Stimulated activated naive B cell treated with anti-CD40 and anti-IgM and Interleukin-4, amounts not matched to agents 10 μg/mL and 1 μg/mL and 100 μg/mL, for 72 hours (primary cell): ENCODE data around the gene AGXT2.
"Not testable (repeated sequence)": the region's sequence is repeated elsewhere in the genome, so short reads cannot be mapped to it uniquely, and the experiment has no call there.

Experiments
- ATAC-seq, 2 donors: fragments of 150-1000 bp; cut with Tn5 transposase; replicated peaks; 2 replicates each; pipeline ENCODE4 v1.10.0; 2021; ENCODE audit warnings: moderate library complexity in 1 of 2
- DNase-seq: peaks from one replicate; pipeline ENCODE4 v3.0.0; 2021
- H3K27ac Mint-ChIP-seq: one replicate; pipeline ENCODE4 v1.8.0; 2022; ENCODE audit warnings: mild to moderate bottlenecking, mixed read lengths
- H3K27me3 Mint-ChIP-seq, 2 donors: one replicate each; pipeline ENCODE4 v1.8.0; 2022; ENCODE audit warnings: mixed read lengths in 2 of 2
- H3K36me3 Mint-ChIP-seq, 2 donors: one replicate each; pipeline ENCODE4 v1.8.0; 2022; ENCODE audit warnings: mixed read lengths in 2 of 2, mild to moderate bottlenecking in 1 of 2
- H3K4me1 Mint-ChIP-seq, 2 donors: one replicate each; pipeline ENCODE4 v1.8.0; 2022; ENCODE audit warnings: mixed read lengths in 2 of 2, mild to moderate bottlenecking in 1 of 2
- H3K4me3 Mint-ChIP-seq, 2 donors: one replicate each; pipeline ENCODE4 v1.8.0; 2022; ENCODE audit warnings: mild to moderate bottlenecking in 2 of 2, mixed read lengths in 2 of 2, moderate library complexity in 1 of 2
- H3K9me3 Mint-ChIP-seq, 2 donors: one replicate each; pipeline ENCODE4 v1.8.0; 2022; ENCODE audit warnings: mixed read lengths in 2 of 2, mild to moderate bottlenecking in 1 of 2

Gene AGXT2

DNA sequence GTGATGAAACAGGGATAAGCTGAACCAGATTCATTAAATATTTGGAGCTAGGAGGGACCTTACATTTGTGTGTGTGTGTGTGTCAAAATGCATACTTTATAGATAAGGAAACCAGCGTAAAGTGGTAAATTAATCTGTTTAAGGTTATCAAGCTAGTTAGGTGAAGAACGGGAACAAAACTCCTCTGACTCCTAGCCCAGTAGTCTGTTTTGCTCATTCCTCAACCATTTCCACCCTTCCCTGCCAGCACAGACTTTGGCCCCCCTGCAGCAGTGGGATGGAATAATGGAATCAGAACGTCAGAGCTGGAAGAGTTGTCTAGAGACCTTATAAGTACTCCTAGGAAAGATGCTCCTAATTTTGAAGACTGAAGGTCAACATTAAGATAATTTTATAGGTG is 6.5 kb downstream of the AGXT2 start:
- Mint-ChIP-seq H3K9me3 (no peaks in the 10 kb centered on the region), H3K4me1 (no peaks in the 10 kb centered on the region), H3K4me3 (no peak overlapping the region), H3K27me3 (peaks cover 10 to 19% of the 10 kb centered on the region in 2 donors), H3K36me3 (no peaks in the 10 kb centered on the region), H3K27ac (no peak overlapping the region)
- no peak for ATAC-seq
- no peak for DNase-seq

DNA sequence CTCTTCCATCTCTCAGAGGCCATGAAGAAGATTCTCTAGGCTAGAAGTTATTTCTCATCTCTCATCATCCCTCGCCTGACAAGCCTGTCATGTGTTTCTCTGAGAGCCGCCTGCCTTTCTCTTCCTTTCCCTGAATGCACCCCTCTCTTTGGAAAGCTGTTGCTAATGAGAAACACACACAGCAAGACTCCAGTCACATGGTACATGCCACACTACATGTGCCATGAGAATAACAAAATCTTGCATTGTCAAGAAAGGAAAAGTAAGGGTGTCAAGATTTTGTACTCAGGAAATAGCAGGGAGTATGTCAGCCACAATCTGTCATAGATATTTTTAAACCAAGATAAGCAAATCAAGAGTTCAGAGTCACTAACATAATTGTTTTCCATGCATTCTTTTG is 8.9 kb downstream of the AGXT2 start:
- no peak overlapping the region for H3K4me3 Mint-ChIP-seq

DNA sequence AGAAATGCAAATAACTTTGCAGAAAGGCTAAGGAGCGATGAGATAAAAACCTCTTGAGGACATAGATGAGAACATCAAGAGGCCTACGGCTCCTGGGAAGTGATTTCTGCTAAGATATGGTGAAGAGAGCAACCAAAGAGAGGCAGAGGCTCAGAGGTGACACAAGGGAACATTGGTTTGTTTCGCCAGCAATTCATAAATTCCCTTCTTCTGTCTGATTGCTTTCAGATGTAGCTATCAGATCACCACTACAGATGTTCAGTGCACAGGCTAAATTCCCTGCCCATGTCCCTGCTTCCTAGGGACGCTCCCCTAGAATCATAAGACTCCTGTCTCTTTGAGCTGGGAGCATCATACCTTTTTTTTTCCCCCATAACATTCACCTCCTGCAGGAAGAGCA is 11.2 kb downstream of the AGXT2 start:
- ATAC-seq (no peak), DNase-seq (no peak)
- Mint-ChIP-seq H3K36me3 (no peaks in the 10 kb centered on the region), H3K9me3 (no peaks in the 10 kb centered on the region), H3K4me1 (no peaks in the 10 kb centered on the region), H3K27me3 (peaks cover 15 to 22% of the 10 kb centered on the region in 2 donors), H3K4me3 (no peak overlapping the region), H3K27ac (no peak overlapping the region)

More for the DNA sequence above, 8.9 kb downstream of the AGXT2 start:
- Mint-ChIP-seq H3K4me1 (no peaks in the 10 kb centered on the region), H3K36me3 (no peaks in the 10 kb centered on the region), H3K27me3 (peaks cover 15 to 19% of the 10 kb centered on the region in 2 donors), H3K9me3 (no peaks in the 10 kb centered on the region), H3K27ac (no peak overlapping the region)
- DNase-seq: no peak
- no peak for ATAC-seq

DNA sequence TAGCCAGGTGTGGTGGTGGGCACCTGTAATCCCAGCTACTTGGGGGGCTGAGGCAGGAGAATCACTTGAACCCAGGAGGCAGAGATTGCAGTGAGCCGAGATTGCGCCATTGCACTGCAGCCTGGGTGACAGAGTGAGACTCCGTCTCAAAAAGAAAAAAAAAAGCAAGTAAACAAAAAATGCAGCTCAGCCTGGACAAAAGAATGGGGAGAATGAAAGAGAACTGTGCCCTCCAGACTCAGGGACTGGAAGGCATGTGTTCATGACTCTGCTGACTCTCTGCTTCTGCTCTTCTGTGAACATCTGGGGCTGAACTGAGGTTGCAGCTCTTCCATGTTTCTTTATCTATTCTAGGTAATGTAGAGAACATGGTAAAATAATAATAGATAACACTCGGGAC is 11.8 kb downstream of the AGXT2 start:
- H3K4me3 Mint-ChIP-seq, H3K4me1 Mint-ChIP-seq, DNase-seq, H3K27ac Mint-ChIP-seq, H3K9me3 Mint-ChIP-seq, ATAC-seq, H3K36me3 Mint-ChIP-seq: not testable (repeated sequence)
- peaks cover 15 to 22% of the 10 kb centered on the region in 2 donors for H3K27me3 Mint-ChIP-seq

DNA sequence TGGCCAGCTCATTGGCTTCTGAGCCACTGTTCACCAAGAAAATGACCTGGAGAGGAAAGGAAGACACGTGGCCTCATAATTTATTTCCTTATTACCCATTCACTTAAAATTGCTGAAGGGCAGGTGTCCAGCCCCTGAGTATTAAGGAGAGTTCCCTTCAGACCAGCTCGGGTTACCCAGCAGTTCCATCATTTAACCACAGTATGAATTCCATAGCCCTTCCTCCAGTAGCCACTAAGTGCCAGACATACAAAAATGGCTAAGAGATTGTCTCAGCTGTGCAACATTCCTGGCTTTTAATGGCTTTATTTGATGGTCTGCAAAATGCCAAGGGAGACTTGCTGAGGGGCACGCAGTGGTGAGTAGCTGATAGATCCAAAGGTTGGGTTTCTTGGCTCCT is 12.5 kb downstream of the AGXT2 start:
- ATAC-seq: no peak
- no peaks in the 10 kb centered on the region for H3K4me1 Mint-ChIP-seq
- H3K9me3 Mint-ChIP-seq: no peaks in the 10 kb centered on the region
- DNase-seq: no peak
- H3K27ac Mint-ChIP-seq: no peak overlapping the region
- H3K4me3 Mint-ChIP-seq: no peak overlapping the region
- no peaks in the 10 kb centered on the region for H3K36me3 Mint-ChIP-seq
- H3K27me3 Mint-ChIP-seq: peaks cover 15 to 22% of the 10 kb centered on the region in 2 donors

DNA sequence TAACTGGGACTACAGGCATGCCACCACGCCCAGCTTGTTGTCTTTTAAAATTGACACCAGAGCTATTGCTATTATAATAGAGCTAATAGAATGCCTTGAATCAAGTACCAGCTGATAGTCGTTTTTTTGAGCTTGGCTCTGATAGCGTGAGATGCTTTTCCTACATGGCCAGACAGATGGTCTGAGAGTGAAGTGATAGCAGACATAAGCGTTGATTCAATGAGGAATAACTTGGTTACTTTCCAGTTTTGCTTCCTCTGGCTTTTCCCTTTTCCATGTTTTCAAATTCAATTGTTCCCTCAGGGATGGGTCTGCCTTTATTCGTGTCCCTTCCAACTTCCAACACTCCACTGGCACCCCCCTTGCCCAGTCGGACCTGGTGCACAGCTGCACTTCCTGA is 15.4 kb downstream of the AGXT2 start:
- H3K4me1 Mint-ChIP-seq: no peaks in the 10 kb centered on the region
- H3K4me3 Mint-ChIP-seq: no peak overlapping the region
- no peaks in the 10 kb centered on the region for H3K9me3 Mint-ChIP-seq
- ATAC-seq: no peak
- no peaks in the 10 kb centered on the region for H3K36me3 Mint-ChIP-seq
- no peak overlapping the region for H3K27ac Mint-ChIP-seq
- peaks cover 23 to 39% of the 10 kb centered on the region in 2 donors for H3K27me3 Mint-ChIP-seq
- DNase-seq: no peak

DNA sequence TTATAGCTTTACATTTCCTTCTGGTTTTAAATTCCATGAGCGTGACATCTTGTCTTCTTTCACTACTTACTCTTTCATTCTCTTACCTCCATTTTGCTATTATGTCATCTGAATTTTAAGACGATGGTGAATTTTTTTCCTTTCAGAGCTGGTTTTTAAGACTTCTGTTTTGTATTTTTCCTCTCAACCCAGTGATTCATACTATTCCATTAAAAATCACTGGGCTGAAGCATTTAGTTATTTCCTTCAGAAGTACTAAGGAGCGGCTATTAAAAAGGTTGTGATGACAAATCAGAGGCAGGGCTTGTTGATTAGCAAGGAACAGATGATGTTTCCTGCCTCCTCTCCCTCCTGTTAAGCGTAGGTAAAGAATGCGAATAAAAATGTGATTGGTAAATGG is 16.5 kb downstream of the AGXT2 start:
- H3K27me3 Mint-ChIP-seq: peaks cover 18 to 30% of the 10 kb centered on the region in 2 donors
- DNase-seq (no peak), ATAC-seq (no peak)
- H3K4me3 Mint-ChIP-seq: no peak overlapping the region
- no peaks in the 10 kb centered on the region for H3K4me1 Mint-ChIP-seq
- no peak overlapping the region for H3K27ac Mint-ChIP-seq
- H3K9me3 Mint-ChIP-seq: no peaks in the 10 kb centered on the region
- no peaks in the 10 kb centered on the region for H3K36me3 Mint-ChIP-seq

DNA sequence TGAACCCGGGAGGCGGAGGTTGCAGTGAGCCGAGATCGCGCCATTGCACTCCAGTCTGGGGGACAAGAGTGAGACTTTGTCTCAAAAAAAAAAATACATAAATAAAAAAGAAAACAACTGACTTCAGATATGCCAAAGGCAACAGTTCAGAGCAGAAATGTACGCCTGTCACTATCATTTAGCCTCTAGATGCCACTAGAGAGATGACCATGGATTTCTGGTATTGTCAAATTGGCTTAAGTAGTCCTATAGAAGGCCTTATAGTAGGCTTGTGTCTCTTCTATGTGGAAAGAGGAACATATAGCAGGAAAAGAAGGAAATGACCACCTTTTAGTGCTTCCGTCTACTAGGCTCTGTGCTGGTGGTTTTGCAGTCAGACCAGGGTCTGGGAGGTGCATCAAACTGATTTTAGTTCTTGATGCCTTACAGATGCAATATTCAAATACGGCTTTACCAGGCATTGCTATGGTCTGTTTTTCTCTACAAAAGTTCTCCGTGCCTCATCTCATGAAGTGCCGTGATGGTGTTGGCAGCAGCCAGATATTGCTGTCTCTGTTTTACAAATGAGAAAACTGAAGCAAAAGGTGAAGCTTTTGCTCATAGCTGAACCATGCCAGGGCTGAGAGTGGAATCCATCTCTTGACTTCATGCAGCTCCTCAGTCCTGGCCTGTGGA is 17.2 kb downstream of the AGXT2 start:
- no peaks in the 10 kb centered on the region for H3K9me3 Mint-ChIP-seq
- H3K27me3 Mint-ChIP-seq: peaks cover 18 to 30% of the 10 kb centered on the region in 2 donors
- H3K27ac Mint-ChIP-seq: no peak overlapping the region
- H3K4me1 Mint-ChIP-seq: no peaks in the 10 kb centered on the region
- H3K4me3 Mint-ChIP-seq: no peak overlapping the region
- H3K36me3 Mint-ChIP-seq: no peaks in the 10 kb centered on the region
- DNase-seq (no peak), ATAC-seq (no peak)

DNA sequence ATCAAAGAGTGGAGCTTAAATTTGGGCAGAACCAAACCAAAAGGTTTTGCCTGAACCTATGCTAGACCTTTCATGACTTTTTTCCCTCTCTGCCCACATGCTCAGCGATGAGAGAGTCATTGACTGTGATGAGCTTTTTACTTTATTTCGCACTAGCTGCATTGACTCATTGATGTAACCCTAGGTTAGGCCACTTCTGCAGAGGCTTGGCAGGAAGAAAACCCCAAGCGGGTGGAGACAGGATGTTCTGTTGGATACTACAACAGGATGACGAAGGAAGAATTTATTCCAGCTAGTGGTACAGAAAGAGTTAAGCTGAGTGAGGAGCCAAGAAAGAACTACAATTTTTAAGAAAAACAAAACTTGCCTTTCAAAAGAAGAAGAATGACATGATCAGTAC is 18.4 kb downstream of the AGXT2 start:
- ATAC-seq (no peak), DNase-seq (no peak)
- no peak overlapping the region for H3K27ac Mint-ChIP-seq
- H3K27me3 Mint-ChIP-seq: peaks cover 12 to 30% of the 10 kb centered on the region in 2 donors
- H3K9me3 Mint-ChIP-seq: no peaks in the 10 kb centered on the region
- no peak overlapping the region for H3K4me3 Mint-ChIP-seq
- no peaks in the 10 kb centered on the region for H3K36me3 Mint-ChIP-seq
- H3K4me1 Mint-ChIP-seq: no peaks in the 10 kb centered on the region

DNA sequence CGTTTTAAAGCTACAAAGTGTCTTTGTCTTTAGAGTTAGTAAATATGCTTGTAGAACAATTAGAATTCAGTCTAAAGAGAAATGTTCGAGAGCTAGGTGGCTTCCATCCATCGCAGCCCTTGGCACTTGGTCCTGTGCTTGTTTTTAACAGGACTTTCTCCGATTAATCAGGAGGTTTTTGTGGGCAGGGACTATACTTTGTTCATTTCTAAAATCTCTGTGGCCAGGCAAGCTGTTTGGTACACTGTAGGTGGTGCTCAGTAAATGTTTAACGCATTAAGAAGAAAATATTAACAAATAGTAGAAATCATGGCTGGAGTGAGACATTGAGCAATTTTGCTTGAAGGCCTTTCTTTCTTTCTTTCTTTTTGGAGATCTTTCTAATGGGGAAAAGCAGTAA is 20.8 kb downstream of the AGXT2 start:
- DNase-seq: no peak
- H3K27me3 Mint-ChIP-seq: peaks cover 12 to 21% of the 10 kb centered on the region in 2 donors
- no peak for ATAC-seq
- no peaks in the 10 kb centered on the region for H3K4me1 Mint-ChIP-seq
- H3K27ac Mint-ChIP-seq: no peak overlapping the region
- no peaks in the 10 kb centered on the region for H3K36me3 Mint-ChIP-seq
- H3K9me3 Mint-ChIP-seq: no peaks in the 10 kb centered on the region
- H3K4me3 Mint-ChIP-seq: no peak overlapping the region

DNA sequence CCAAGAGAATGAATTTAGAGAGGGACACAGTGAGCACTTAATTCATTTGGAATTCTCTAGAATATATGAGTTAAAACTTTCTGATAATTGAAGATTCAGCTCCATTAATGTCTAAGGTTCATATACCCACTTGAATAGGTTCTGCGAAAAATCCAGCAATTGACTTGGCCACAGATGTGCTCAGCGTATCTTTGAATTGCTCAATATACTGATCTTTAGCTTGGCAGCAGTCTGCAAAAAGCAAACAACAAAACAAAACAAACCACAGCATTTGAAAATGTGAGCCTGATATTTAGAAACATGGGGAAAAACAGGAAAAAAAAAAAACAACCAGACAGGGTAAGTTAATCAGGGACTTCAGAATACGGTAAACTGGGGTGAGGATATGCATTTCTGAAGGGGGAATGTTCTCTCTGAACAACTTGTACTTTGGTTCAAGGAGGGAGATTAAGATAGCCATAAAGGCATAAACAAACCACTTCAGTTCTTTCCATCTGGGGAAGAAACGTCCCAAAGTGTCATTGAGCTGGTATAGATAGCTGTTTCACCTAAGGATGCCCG is 21.4 kb downstream of the AGXT2 start:
- no peak overlapping the region for H3K27ac Mint-ChIP-seq
- ATAC-seq (no peak), DNase-seq (no peak)
- H3K4me1 Mint-ChIP-seq: no peaks in the 10 kb centered on the region
- H3K36me3 Mint-ChIP-seq: no peaks in the 10 kb centered on the region
- no peaks in the 10 kb centered on the region for H3K9me3 Mint-ChIP-seq
- H3K4me3 Mint-ChIP-seq: no peak overlapping the region
- peaks cover 12 to 21% of the 10 kb centered on the region in 2 donors for H3K27me3 Mint-ChIP-seq

DNA sequence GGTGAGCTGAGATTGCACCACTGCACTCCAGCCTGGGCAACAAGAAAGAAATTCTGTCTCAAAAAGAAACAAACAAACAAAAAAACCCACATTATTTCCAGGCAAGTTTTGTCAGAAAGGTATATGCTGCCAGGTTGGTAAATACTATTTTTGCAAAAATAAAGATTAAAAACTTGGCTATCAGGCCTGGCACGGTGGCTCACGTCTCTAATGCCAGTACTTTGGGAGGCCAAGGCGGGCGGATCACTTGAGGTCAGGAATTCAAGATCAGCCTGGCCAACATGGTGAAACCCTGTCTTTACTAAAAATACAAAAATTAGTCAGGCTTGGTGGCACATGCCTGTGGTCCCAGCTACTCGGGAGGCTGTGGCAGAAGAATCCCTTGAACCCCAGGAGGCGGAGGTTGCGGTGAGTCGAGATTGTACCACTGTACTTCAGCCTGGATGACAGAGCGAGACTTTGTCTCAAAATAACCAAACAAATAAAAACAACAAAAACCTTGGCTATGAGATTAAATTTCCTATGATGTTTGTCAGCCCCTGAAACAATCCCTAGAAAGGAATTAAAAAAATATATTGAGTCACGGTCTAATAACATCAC is 22.7 kb downstream of the AGXT2 start:
- Mint-ChIP-seq H3K27ac (no peak overlapping the region), H3K36me3 (no peaks in the 10 kb centered on the region), H3K4me1 (no peaks in the 10 kb centered on the region), H3K27me3 (peaks cover 12 to 19% of the 10 kb centered on the region in 2 donors), H3K4me3 (no peak overlapping the region), H3K9me3 (no peaks in the 10 kb centered on the region)
- DNase-seq: no peak
- no peak for ATAC-seq

DNA sequence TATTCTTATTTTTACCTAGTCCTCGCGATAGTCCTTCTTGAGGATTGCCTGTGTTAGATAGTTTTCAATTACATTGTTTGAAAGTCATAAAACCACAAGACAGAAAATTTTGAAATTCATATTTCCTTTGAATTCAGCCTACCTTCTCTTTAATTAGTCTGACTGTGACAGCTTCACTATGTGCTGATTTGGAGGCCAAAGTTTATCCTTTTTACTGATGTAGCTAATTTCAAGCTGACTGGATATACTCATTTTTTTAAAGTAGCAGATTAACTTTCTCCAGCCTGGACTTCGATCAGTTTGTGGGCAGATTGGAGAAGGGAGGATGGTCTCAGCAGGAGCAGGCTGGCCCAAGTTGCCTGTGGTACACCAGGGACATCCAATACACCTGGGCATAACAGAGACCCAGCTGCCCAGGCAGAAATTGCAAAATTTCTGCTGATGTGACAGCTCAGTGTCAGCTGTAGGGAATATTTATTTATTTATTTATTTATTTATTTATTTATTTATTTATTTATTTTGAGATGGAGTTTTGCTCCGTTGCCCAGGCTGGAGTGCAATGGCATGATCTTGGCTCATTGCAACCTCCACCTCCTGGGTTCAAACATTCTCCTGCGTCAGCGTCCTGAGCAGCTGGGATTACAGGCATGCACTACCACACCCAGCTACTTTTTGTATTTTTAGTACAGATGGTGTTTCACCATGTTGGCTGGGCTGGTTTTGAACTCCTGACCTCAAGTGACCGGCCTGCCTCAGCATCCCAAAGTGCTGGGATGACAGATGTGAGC is 24.2 kb downstream of the AGXT2 start:
- no peak for ATAC-seq
- Mint-ChIP-seq H3K4me1 (no peaks in the 10 kb centered on the region), H3K4me3 (no peak overlapping the region), H3K27ac (no peak overlapping the region), H3K9me3 (peaks cover 0 to 2% of the 10 kb centered on the region in 2 donors), H3K36me3 (no peaks in the 10 kb centered on the region), H3K27me3 (peaks cover 3 to 6% of the 10 kb centered on the region in 2 donors)
- no peak for DNase-seq

DNA sequence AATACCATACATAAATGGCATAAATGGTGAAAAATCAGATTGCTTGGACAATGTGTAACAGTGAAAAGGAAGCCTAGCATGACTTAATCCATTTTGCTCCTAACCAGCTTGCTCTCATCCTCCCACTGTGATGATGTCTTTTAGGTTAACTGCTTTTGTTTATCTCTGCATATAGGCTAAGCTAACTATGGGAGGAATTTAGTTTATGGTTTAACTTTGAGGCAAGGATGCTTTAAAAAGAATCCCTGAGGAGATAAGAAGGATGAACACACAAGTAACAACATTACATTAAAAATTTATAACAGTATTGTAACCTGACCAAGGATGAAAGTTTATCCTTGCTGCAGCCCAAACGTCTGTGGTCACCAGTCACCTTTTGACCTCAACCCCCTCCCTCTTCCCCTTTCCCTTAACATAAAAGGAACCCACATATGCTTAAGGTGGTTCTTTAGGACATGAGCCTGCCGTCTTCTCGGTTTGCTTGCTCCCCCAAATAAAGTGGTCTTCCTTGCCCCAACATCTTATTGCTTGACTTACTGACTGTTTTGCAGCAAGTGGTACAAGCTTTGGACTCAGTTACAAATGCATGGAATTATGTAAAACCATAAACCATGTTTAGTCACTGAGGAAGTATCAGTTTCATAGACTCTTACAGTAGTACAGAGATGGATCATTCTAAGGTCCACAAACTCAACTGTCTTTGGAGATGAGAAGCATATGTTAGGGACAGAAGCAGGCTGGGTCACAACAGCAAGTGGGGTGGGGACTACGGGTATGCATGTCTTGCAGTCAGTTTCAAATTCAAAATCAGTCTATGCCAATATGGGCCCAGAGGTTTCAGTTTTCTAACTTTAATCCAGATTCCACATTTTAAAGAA is 31.3 kb downstream of the AGXT2 start:
- ATAC-seq (peak in 1 of 2 donors; percentile 43), DNase-seq (no peak)
- Mint-ChIP-seq H3K27me3 (peaks cover 6 to 14% of the 10 kb centered on the region in 2 donors), H3K4me3 (no peak overlapping the region), H3K9me3 (peaks cover 0 to 6% of the 10 kb centered on the region in 2 donors), H3K27ac (no peak overlapping the region), H3K36me3 (no peaks in the 10 kb centered on the region), H3K4me1 (no peaks in the 10 kb centered on the region)
